GM19099 (cell line): Measurements from ENCODE around the gene TBX10.

ENCODE experiments used
- POLR2A ChIP-seq: IDR thresholded peaks from 3 replicates; pipeline ENCODE4 v1.6.1; 2011; ENCODE audit warnings: low read depth; ENCODE audit not compliant: insufficient read length; ENCODE audit errors: extremely low read depth

Gene TBX10

GRCh38 chr11:67611165-67611564 is 28.4 kb downstream of the TBX10 start:
- no peak for TF ChIP-seq POLR2A

- no peak for TF ChIP-seq POLR2A
These were observed 29.2 kb downstream of the TBX10 start for GRCh38 chr11:67610302-67610868.

GRCh38 chr11:67609316-67609715 is 30.2 kb downstream of the TBX10 start:
- no peak for TF ChIP-seq POLR2A

GRCh38 chr11:67608486-67608885 is 31.1 kb downstream of the TBX10 start:
- no peak for TF ChIP-seq POLR2A

GRCh38 chr11:67607507-67607906 is 32.1 kb downstream of the TBX10 start:
- no peak for TF ChIP-seq POLR2A

GRCh38 chr11:67606492-67607295 is 32.9 kb downstream of the TBX10 start, which contains the start of gene NDUFV1:
NDUFV1 (plus strand) TSS chr11:67606936; CDS start chr11:67607005, 69 bp downstream.
- TF ChIP-seq POLR2A: peak; percentile 84

- no peak for TF ChIP-seq POLR2A
These were observed 33.5 kb downstream of the TBX10 start for GRCh38 chr11:67606093-67606491.

GRCh38 chr11:67605231-67606011 is 34.1 kb downstream of the TBX10 start:
- no peak for TF ChIP-seq POLR2A

GRCh38 chr11:67604815-67605214 is 34.7 kb downstream of the TBX10 start:
- TF ChIP-seq POLR2A: no peak

- no peak for TF ChIP-seq POLR2A
These were observed 38.5 kb downstream of the TBX10 start for GRCh38 chr11:67601098-67601497.

GRCh38 chr11:67600324-67601029 is 39.1 kb downstream of the TBX10 start:
- no peak for TF ChIP-seq POLR2A

GRCh38 chr11:67599149-67599548 is 40.4 kb downstream of the TBX10 start:
- TF ChIP-seq POLR2A: no peak

GRCh38 chr11:67596753-67597300 is 42.7 kb downstream of the TBX10 start:
- no peak for TF ChIP-seq POLR2A

GRCh38 chr11:67594480-67594879 is 45.1 kb downstream of the TBX10 start:
- no peak for TF ChIP-seq POLR2A

GRCh38 chr11:67593565-67593905 is 46.0 kb downstream of the TBX10 start:
- TF ChIP-seq POLR2A: no peak

GRCh38 chr11:67592880-67593564 is 46.5 kb downstream of the TBX10 start:
- no peak for TF ChIP-seq POLR2A
